ENCODE results near the gene LCA5L. TPM values are rescaled to one million over a fixed set of nuclear protein-coding genes. Genes with fewer than 3 reads are reported as not detected.

Gene LCA5L
- total and polyA plus RNA-seq, 10 of the 15 experiments (the other 5 are each of a cell fraction or from before 2014, with no cell fraction given) = 0.18 to 0.55 (median 0.27) TPM; not detected in 2

GRCh38 chr21:39379986-39380891, 65.3 kb downstream of the LCA5L start (continued):
- TF ChIP-seq ATF7 (IDR thresholded peaks at IDR 0.05; ENCODE audit: low read depth) (0 out of 2 replicates have a peak, but pooled peaks have one; percentile 23), YY1 (IDR thresholded peaks at IDR 0.05; ENCODE audit: low read depth, low read length) (0 out of 2 replicates have a peak, but pooled peaks have one; percentile 15), CREM (IDR thresholded peaks at IDR 0.05; ENCODE audit: low read depth) (peak; percentile 72), SMAD1 (IDR thresholded peaks at IDR 0.05; ENCODE audit: low read depth, partially characterized antibody) (no peak), CBX3 (IDR thresholded peaks at IDR 0.05; ENCODE audit: borderline replicate concordance, low read depth) (no peak), PAX5 (IDR thresholded peaks at IDR 0.05; ENCODE audit: borderline replicate concordance, low read depth, low read length) (0 out of 2 replicates have a peak, but pooled peaks have one; percentile 32), BRCA1 (IDR thresholded peaks at IDR 0.05; ENCODE audit: low read depth, low read length) (no peak), KLF5 (IDR thresholded peaks at IDR 0.05; ENCODE audit: partially characterized antibody) (peak; percentile 48), JUND (IDR thresholded peaks at IDR 0.05; ENCODE audit: low read depth, low read length) (no peak), MXI1 (IDR thresholded peaks at IDR 0.05; ENCODE audit: low read depth, low read length) (peak; percentile 69; the same call in 1 of the 2 replicates), HCFC1 (IDR thresholded peaks at IDR 0.05; ENCODE audit: low read length) (no peak), POLR2AphosphoS5 (IDR thresholded peaks at IDR 0.05; ENCODE audit: low read length) (peak; percentile 74; the same call in 1 of the 2 replicates), SMC3 (IDR thresholded peaks at IDR 0.05; ENCODE audit: borderline replicate concordance, low read length) (no peak), NFIC (IDR thresholded peaks at IDR 0.05; ENCODE audit: low read depth, low read length) (no peak), CREB1 (IDR thresholded peaks at IDR 0.05; ENCODE audit: low read depth) (peak; percentile 60; the same call in 1 of the 2 replicates), NRF1 (conservative IDR thresholded peaks at IDR 0.05; ENCODE audit: low read depth, low read length) (peak; percentile 68), IKZF1 (conservative IDR thresholded peaks at IDR 0.05) (peak; percentile 68), TAF1 (IDR thresholded peaks at IDR 0.05; ENCODE audit: borderline replicate concordance, low read depth, low read length) (peak; percentile 44; the same call in 1 of the 2 replicates), CHD2 (IDR thresholded peaks at IDR 0.05; ENCODE audit: borderline replicate concordance, low read depth, low read length) (0 out of 2 replicates have a peak, but pooled peaks have one; percentile 0), EED (IDR thresholded peaks at IDR 0.05; ENCODE audit: low read depth) (peak; percentile 40; the same call in 1 of the 2 replicates), ZNF622 (IDR thresholded peaks at IDR 0.05) (no peak)
- TF ChIP-seq, protein P1, sequence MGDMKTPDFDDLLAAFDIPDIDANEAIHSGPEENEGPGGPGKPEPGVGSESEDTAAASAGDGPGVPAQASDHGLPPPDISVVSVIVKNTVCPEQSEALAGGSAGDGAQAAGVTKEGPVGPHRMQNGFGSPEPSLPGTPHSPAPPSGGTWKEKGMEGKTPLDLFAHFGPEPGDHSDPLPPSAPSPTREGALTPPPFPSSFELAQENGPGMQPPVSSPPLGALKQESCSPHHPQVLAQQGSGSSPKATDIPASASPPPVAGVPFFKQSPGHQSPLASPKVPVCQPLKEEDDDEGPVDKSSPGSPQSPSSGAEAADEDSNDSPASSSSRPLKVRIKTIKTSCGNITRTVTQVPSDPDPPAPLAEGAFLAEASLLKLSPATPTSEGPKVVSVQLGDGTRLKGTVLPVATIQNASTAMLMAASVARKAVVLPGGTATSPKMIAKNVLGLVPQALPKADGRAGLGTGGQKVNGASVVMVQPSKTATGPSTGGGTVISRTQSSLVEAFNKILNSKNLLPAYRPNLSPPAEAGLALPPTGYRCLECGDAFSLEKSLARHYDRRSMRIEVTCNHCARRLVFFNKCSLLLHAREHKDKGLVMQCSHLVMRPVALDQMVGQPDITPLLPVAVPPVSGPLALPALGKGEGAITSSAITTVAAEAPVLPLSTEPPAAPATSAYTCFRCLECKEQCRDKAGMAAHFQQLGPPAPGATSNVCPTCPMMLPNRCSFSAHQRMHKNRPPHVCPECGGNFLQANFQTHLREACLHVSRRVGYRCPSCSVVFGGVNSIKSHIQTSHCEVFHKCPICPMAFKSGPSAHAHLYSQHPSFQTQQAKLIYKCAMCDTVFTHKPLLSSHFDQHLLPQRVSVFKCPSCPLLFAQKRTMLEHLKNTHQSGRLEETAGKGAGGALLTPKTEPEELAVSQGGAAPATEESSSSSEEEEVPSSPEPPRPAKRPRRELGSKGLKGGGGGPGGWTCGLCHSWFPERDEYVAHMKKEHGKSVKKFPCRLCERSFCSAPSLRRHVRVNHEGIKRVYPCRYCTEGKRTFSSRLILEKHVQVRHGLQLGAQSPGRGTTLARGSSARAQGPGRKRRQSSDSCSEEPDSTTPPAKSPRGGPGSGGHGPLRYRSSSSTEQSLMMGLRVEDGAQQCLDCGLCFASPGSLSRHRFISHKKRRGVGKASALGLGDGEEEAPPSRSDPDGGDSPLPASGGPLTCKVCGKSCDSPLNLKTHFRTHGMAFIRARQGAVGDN (IDR thresholded peaks at IDR 0.05) = peak; percentile 51; the same call in 1 of the 2 replicates

Measured in GM12878 (cell line).